ENCODE data around the gene FADS3.
A peak's percentile ranks its signal among the peaks of the same experiment; 100 is the strongest.

Gene FADS3

GRCh38 chr11:61921446-61921845, 30.1 kb upstream of the FADS3 start:
- no peak for DNase-seq (ENCODE audit: low read depth, low spot score)
- TF ChIP-seq CTCF (IDR thresholded peaks at IDR 0.05; ENCODE audit: insufficient read depth, low read length, missing control alignments), result no peak
- ChIA-PET CTCF (interaction anchor here (13.2 kb wide), 1 partner anchor 22 kb away, joined by 169 read pairs; no protein-coding TSS in a partner anchor), POLR2A (interaction anchor here (1.0 kb wide), 1 partner anchor 26 kb away, joined by 3 read pairs; no protein-coding TSS in a partner anchor)
- no peak overlapping the region for H3K4me3 ChIP-seq (ENCODE audit: low read depth, low read length)

GRCh38 chr11:61919705-61920631, 28.6 kb upstream of the FADS3 start:
- ChIA-PET CTCF (interaction anchor here (1.0 to 13.2 kb wide), 5 partner anchors 20 to 187 kb away, joined by 3 to 169 read pairs (median 4); no protein-coding TSS in a partner anchor), POLR2A (no interaction called here)
- TF ChIP-seq CTCF (IDR thresholded peaks at IDR 0.05; ENCODE audit: insufficient read depth, low read length, missing control alignments), result no peak
- H3K4me3 ChIP-seq (ENCODE audit: low read depth, low read length), result no peak overlapping the region
- DNase-seq (ENCODE audit: low read depth, low spot score), result no peak

GRCh38 chr11:61918938-61919704, 27.8 kb upstream of the FADS3 start:
- no peak overlapping the region for H3K4me3 ChIP-seq (ENCODE audit: low read depth, low read length)
- no peak for DNase-seq (ENCODE audit: low read depth, low spot score)
- ChIA-PET CTCF (interaction anchor here (1.0 to 13.2 kb wide), 4 partner anchors 19 to 163 kb away, joined by 3 to 169 read pairs (median 6); no protein-coding TSS in a partner anchor), POLR2A (no interaction called here)
- TF ChIP-seq CTCF (IDR thresholded peaks at IDR 0.05; ENCODE audit: insufficient read depth, low read length, missing control alignments), result no peak

- TF ChIP-seq CTCF (IDR thresholded peaks at IDR 0.05; ENCODE audit: insufficient read depth, low read length, missing control alignments), result no peak
Observed at GRCh38 chr11:61918251-61918937, 27.0 kb upstream of the FADS3 start.

GRCh38 chr11:61917334-61918109, 26.2 kb upstream of the FADS3 start, which contains the start of gene RAB3IL1:
TSS of gene RAB3IL1 (minus strand) at chr11:61917566. CDS start at chr11:61917367, 199 bp downstream.
- ChIA-PET POLR2A (interaction anchor here (0.6 to 1.0 kb wide), 2 partner anchors 50 to 487 kb away, joined by 3 read pairs; partner anchors contain the start of gene FTH1), CTCF (interaction anchor here (0.8 to 12.2 kb wide), 7 partner anchors 8 to 165 kb away, joined by 3 to 245 read pairs (median 3); partner anchors contain the start of gene BEST1)
- H3K4me3 ChIP-seq (ENCODE audit: low read depth, low read length), result peak within 1 kb of the TSS; percentile 58
- DNase-seq (ENCODE audit: low read depth, low spot score), result no peak
- TF ChIP-seq CTCF (IDR thresholded peaks at IDR 0.05; ENCODE audit: insufficient read depth, low read length, missing control alignments), result no peak

More at GRCh38 chr11:61918251-61918937, 27.0 kb upstream of the FADS3 start:
- no peak for DNase-seq (ENCODE audit: low read depth, low spot score)
- CTCF ChIA-PET, result interaction anchor here (1.0 to 13.2 kb wide), 3 partner anchors 19 to 121 kb away, joined by 4 to 245 read pairs (median 169); no protein-coding TSS in a partner anchor
- POLR2A ChIA-PET, result interaction anchor here (1.0 kb wide), 1 partner anchor 49 kb away, joined by 3 read pairs; the partner anchor contains the start of gene FTH1
- no peak overlapping the region for H3K4me3 ChIP-seq (ENCODE audit: low read depth, low read length)
